IPS-18a (cell line): ENCODE data around the gene PPP1R3A.
"Not testable (repeated sequence)": the region's sequence is repeated elsewhere in the genome, so short reads cannot be mapped to it uniquely, and the experiment has no call there.

ENCODE experiments used
- H3K27ac ChIP-seq: one replicate; pipeline ENCODE4 v1.5.1; 2013; ENCODE audit warnings: low read length
- H3K27me3 ChIP-seq: one replicate; pipeline ENCODE4 v1.6.1; 2013; ENCODE audit warnings: mild to moderate bottlenecking, low read length; ENCODE audit not compliant: control insufficient read depth, insufficient read depth
- H3K36me3 ChIP-seq: one replicate; pipeline ENCODE4 v1.6.1; 2013; ENCODE audit warnings: low read depth, low read length; ENCODE audit not compliant: control insufficient read depth
- H3K4me1 ChIP-seq: one replicate; pipeline ENCODE4 v1.6.1; 2013; ENCODE audit warnings: low read depth, low read length; ENCODE audit not compliant: control insufficient read depth
- H3K4me3 ChIP-seq: one replicate; pipeline ENCODE4 v1.5.1; 2013; ENCODE audit warnings: low read length
- H3K9ac ChIP-seq: one replicate; pipeline ENCODE4 v1.6.1; 2013; ENCODE audit warnings: mild to moderate bottlenecking, low read length, moderate library complexity
- H3K9me3 ChIP-seq: one replicate; pipeline ENCODE4 v1.6.1; 2013; ENCODE audit warnings: low read depth, low read length; ENCODE audit not compliant: control insufficient read depth

Gene PPP1R3A

DNA sequence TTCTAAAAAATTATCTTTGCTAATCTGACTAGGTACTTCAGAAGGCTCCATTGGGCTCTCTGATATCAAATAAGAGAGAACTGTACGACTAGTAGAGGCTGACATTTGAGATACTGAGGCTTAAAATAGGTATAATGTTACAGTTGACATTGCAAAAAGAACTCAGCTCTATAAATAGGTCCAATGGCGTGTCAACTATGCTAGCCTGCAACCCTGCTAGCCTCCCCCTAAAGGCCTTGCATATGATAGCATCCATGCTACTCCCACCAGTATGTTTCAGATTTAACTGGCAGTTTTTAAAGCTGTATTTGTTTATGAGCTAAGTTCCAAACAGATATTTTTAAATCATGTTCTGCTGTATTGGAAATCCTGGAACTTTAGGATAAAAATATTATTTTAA lies at the start of gene PPP1R3A:
TSS of gene PPP1R3A (minus strand) at position 64 of the 400 bp plus-strand sequence. CDS start at position 51, 13 bp downstream.
- Histone ChIP-seq H3K4me3 (no peak within 1 kb of the TSS), H3K27ac (no peak within 1 kb of the TSS), H3K27me3 (no peaks in the 10 kb centered on the region), H3K9me3 (no peaks in the 10 kb centered on the region), H3K9ac (no peak within 1 kb of the TSS), H3K4me1 (no peaks in the 10 kb centered on the region), H3K36me3 (no peaks in the 10 kb centered on the region)

- no peaks in the 10 kb centered on the region for H3K27me3 ChIP-seq
- no peak overlapping the region for H3K4me3 ChIP-seq
- no peak overlapping the region for H3K27ac ChIP-seq
- H3K9ac ChIP-seq, result no peak overlapping the region
- H3K4me1 ChIP-seq, result no peaks in the 10 kb centered on the region
- peaks cover 4% of the 10 kb centered on the region for H3K9me3 ChIP-seq
- H3K36me3 ChIP-seq, result no peaks in the 10 kb centered on the region
Observed at GRCh38 chr7:113963356-113963755, 44.5 kb upstream of the PPP1R3A start.

- Histone ChIP-seq H3K4me1 (no peaks in the 10 kb centered on the region), H3K4me3 (no peak overlapping the region), H3K36me3 (no peaks in the 10 kb centered on the region), H3K9me3 (peaks cover 4% of the 10 kb centered on the region), H3K27me3 (no peaks in the 10 kb centered on the region), H3K27ac (no peak overlapping the region), H3K9ac (no peak overlapping the region)
Observed at GRCh38 chr7:113959910-113960309, 41.1 kb upstream of the PPP1R3A start.

- Histone ChIP-seq H3K4me1 (no peaks in the 10 kb centered on the region), H3K27ac (no peak overlapping the region), H3K9ac (no peak overlapping the region), H3K9me3 (peaks cover 8% of the 10 kb centered on the region), H3K27me3 (no peaks in the 10 kb centered on the region), H3K4me3 (no peak overlapping the region), H3K36me3 (no peaks in the 10 kb centered on the region)
Observed at GRCh38 chr7:113955157-113955556, 36.3 kb upstream of the PPP1R3A start.

- Histone ChIP-seq H3K36me3 (no peaks in the 10 kb centered on the region), H3K27me3 (no peaks in the 10 kb centered on the region), H3K4me1 (no peaks in the 10 kb centered on the region), H3K9ac (no peak overlapping the region), H3K4me3 (no peak overlapping the region), H3K27ac (no peak overlapping the region), H3K9me3 (peaks cover 4% of the 10 kb centered on the region)
Observed at GRCh38 chr7:113953553-113953952, 34.7 kb upstream of the PPP1R3A start.

DNA sequence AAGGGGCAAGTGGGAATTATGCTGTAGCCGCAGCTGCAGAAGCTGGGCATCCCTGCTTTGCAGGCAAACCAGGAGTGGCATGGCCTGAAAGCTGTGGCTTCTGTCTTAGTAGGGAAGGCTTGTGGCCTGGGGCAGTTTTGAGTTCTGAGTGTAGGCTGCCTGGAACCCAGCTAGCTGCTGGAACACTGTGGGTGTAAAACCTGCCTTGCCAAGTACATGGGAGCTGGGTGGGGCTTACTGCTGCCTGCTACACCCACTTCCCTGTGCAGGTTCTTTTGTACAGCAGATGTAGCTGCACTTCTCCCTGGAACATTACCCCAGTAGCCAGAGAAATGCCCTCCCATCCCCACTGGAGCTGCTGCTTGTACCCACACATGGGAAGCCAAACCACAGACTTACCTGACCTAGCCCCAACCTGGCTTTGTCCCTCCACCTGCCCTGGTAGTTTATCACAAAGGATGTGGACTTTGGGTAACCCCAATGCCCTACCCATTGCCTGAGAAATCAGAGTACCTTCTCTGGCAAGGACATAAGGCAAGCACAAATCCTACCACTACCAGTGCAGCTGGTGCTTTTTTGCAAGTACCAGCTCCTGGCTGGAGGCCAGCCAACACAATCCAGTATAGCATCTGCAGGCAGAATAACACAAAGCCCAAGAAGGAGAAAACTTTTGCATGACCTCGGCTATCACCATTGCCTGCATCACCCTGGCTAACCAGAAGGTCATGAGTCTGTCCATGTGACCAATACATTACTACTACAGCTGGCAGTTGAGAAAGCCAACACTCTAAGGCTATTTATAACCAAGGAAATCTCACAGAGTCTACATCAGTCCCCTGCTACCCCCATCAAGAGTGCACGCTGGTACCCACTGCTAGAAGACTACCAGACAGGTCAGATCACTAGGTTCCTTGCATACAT lies 26.5 kb upstream of the PPP1R3A start:
- H3K27ac ChIP-seq, result no peak overlapping the region
- no peaks in the 10 kb centered on the region for H3K9me3 ChIP-seq
- no peak overlapping the region for H3K9ac ChIP-seq
- no peaks in the 10 kb centered on the region for H3K27me3 ChIP-seq
- H3K36me3 ChIP-seq, result no peaks in the 10 kb centered on the region
- H3K4me1 ChIP-seq, result no peaks in the 10 kb centered on the region
- H3K4me3 ChIP-seq, result no peak overlapping the region

DNA sequence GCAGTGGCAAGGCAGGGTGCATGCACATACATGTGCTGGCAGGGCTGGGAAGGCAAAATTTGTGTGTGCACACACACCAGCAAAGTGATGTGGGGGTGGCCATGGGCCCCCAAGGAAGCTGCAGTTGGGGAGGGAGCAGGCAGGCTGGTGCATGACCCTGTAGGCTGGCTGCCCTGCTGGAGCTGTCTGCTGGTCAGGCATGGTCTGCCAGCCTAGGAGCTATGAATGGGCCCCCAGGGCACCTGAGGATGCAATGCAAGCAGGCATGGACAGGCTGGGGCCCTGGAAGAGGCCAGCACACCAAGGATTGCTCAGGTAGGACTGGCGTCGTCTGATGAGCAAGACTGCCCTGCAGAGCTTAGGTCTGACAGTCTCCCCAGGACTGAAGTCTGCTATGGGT lies 18.2 kb upstream of the PPP1R3A start:
- H3K9ac ChIP-seq, result no peak overlapping the region
- H3K27ac ChIP-seq, result no peak overlapping the region
- no peaks in the 10 kb centered on the region for H3K27me3 ChIP-seq
- no peaks in the 10 kb centered on the region for H3K4me1 ChIP-seq
- no peaks in the 10 kb centered on the region for H3K36me3 ChIP-seq
- H3K4me3 ChIP-seq, result no peak overlapping the region
- no peaks in the 10 kb centered on the region for H3K9me3 ChIP-seq

GRCh38 chr7:113936535-113936934 lies 17.7 kb upstream of the PPP1R3A start:
- H3K27me3 ChIP-seq, result no peaks in the 10 kb centered on the region
- no peak overlapping the region for H3K4me3 ChIP-seq
- H3K4me1 ChIP-seq, result no peaks in the 10 kb centered on the region
- H3K27ac ChIP-seq, result no peak overlapping the region
- H3K36me3 ChIP-seq, result no peaks in the 10 kb centered on the region
- H3K9me3 ChIP-seq, result no peaks in the 10 kb centered on the region
- no peak overlapping the region for H3K9ac ChIP-seq

- not testable (repeated sequence) for H3K27ac ChIP-seq, H3K4me3 ChIP-seq, H3K9me3 ChIP-seq, H3K4me1 ChIP-seq, H3K27me3 ChIP-seq, H3K36me3 ChIP-seq, H3K9ac ChIP-seq
Observed at GRCh38 chr7:113929389-113929788, 10.6 kb upstream of the PPP1R3A start.

GRCh38 chr7:113928112-113928511 lies 9.3 kb upstream of the PPP1R3A start:
- H3K4me1 ChIP-seq, result no peaks in the 10 kb centered on the region
- no peak overlapping the region for H3K27ac ChIP-seq
- no peaks in the 10 kb centered on the region for H3K9me3 ChIP-seq
- no peak overlapping the region for H3K9ac ChIP-seq
- H3K27me3 ChIP-seq, result no peaks in the 10 kb centered on the region
- no peaks in the 10 kb centered on the region for H3K36me3 ChIP-seq
- no peak overlapping the region for H3K4me3 ChIP-seq

GRCh38 chr7:113922049-113922448 lies 3.2 kb upstream of the PPP1R3A start:
- Histone ChIP-seq H3K36me3 (no peaks in the 10 kb centered on the region), H3K9me3 (no peaks in the 10 kb centered on the region), H3K9ac (no peak overlapping the region)

GRCh38 chr7:113921363-113921762 lies 2.6 kb upstream of the PPP1R3A start:
- Histone ChIP-seq H3K27ac (no peak overlapping the region), H3K9ac (no peak overlapping the region), H3K27me3 (no peaks in the 10 kb centered on the region), H3K36me3 (no peaks in the 10 kb centered on the region), H3K9me3 (no peaks in the 10 kb centered on the region), H3K4me3 (no peak overlapping the region), H3K4me1 (no peaks in the 10 kb centered on the region)

More at GRCh38 chr7:113922049-113922448, 3.2 kb upstream of the PPP1R3A start:
- H3K4me3 ChIP-seq, result no peak overlapping the region
- no peak overlapping the region for H3K27ac ChIP-seq
- no peaks in the 10 kb centered on the region for H3K4me1 ChIP-seq
- H3K27me3 ChIP-seq, result no peaks in the 10 kb centered on the region
